ENCODE measurements around the gene OS9.
"Not testable (repeated sequence)": the region's sequence is repeated elsewhere in the genome, so short reads cannot be mapped to it uniquely, and the experiment has no call there.

DNA sequence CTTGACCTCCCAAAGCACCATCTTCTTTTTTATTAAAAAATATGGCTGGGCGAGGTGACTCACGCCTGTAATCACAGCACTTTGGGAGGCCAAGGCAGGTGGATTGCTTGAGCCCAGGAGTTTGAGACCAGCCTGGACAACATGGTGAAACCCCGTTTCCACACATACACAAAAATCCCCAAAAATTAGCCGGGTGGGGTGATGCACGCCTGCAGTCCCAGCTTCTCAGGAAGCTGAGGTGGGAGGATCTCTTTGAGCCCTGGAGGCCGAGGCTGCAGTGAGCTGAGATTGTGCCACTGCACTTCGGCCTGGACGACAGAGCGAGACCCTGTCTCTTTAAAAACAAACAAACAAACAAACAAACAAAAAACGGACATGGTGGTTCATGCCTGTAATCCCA lies 24.2 kb upstream of the OS9 start:
- TF ChIP-seq, protein P1, sequence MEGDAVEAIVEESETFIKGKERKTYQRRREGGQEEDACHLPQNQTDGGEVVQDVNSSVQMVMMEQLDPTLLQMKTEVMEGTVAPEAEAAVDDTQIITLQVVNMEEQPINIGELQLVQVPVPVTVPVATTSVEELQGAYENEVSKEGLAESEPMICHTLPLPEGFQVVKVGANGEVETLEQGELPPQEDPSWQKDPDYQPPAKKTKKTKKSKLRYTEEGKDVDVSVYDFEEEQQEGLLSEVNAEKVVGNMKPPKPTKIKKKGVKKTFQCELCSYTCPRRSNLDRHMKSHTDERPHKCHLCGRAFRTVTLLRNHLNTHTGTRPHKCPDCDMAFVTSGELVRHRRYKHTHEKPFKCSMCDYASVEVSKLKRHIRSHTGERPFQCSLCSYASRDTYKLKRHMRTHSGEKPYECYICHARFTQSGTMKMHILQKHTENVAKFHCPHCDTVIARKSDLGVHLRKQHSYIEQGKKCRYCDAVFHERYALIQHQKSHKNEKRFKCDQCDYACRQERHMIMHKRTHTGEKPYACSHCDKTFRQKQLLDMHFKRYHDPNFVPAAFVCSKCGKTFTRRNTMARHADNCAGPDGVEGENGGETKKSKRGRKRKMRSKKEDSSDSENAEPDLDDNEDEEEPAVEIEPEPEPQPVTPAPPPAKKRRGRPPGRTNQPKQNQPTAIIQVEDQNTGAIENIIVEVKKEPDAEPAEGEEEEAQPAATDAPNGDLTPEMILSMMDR (conservative IDR thresholded peaks at IDR 0.05; ENCODE audit: low read length): not testable (repeated sequence)
- TF ChIP-seq EZH2phosphoT487 (IDR thresholded peaks at IDR 0.05; ENCODE audit: borderline replicate concordance, low read depth, low read length): not testable (repeated sequence)

Data from OCI-LY7 (cell line).